Kidney (tissue), 14 donors: ENCODE measurements around the gene ZC3HAV1L. TPM values are rescaled to one million over a fixed set of nuclear protein-coding genes. Genes with fewer than 3 reads are reported as not detected.

Experiments
- DNase-seq, 5 donors: peaks; one replicate each; pipeline ENCODE4 v3.0.0-alpha.2; 2013 to 2020
- FAIRE-seq: peaks from 2 replicates; lab custom pipeline; 2012; peaks lifted over from hg19 to GRCh38; lab: Jason Lieb, UNC
- H3K27ac ChIP-seq, 2 donors: one replicate each; pipeline ENCODE4 v1.7.0; 2013; ENCODE audit warnings: low read depth in 2 of 2, low read length in 2 of 2, inconsistent platforms in 1 of 2
- H3K27me3 ChIP-seq: one replicate; pipeline ENCODE4 v1.7.1; 2013; ENCODE audit warnings: low read length, inconsistent platforms; ENCODE audit not compliant: control insufficient read depth, insufficient read depth
- H3K36me3 ChIP-seq, 3 donors: one replicate each; pipeline versions ENCODE4 v1.7.0 to v1.7.1; 2013; ENCODE audit warnings: low read length in 3 of 3, control low read depth in 1 of 3, inconsistent platforms in 1 of 3; ENCODE audit not compliant: insufficient read depth in 3 of 3, control insufficient read depth in 2 of 3
- H3K4me1 ChIP-seq, 3 donors: one replicate each; pipeline versions ENCODE4 v1.7.0 to v1.7.1; 2013; ENCODE audit warnings: low read length in 3 of 3, inconsistent platforms in 1 of 3, low read depth in 1 of 3; ENCODE audit not compliant: control insufficient read depth in 2 of 3, insufficient read depth in 2 of 3
- H3K4me3 ChIP-seq, 3 donors: one replicate each; pipeline versions ENCODE4 v1.7.0 to v1.8.1; 2013; ENCODE audit warnings: low read length in 3 of 3, control low read depth in 1 of 3, inconsistent platforms in 1 of 3
- H3K9ac ChIP-seq, 3 donors: one replicate each; pipeline versions ENCODE4 v1.7.0 to v1.7.1; 2013; ENCODE audit warnings: low read length in 3 of 3, control low read depth in 1 of 3, inconsistent platforms in 1 of 3
- H3K9me3 ChIP-seq, 3 donors: one replicate each; pipeline versions ENCODE4 v1.7.0 to v1.7.1; 2013; ENCODE audit warnings: low read length in 3 of 3, control low read depth in 1 of 3, inconsistent platforms in 1 of 3; ENCODE audit not compliant: control insufficient read depth in 2 of 3, insufficient read depth in 1 of 3
- CTCF ChIP-seq: IDR thresholded peaks from 3 replicates; pipeline ENCODE4 v1.5.1; 2012; ENCODE audit warnings: mild to moderate bottlenecking, moderate library complexity, borderline replicate concordance; ENCODE audit not compliant: insufficient read depth; ENCODE audit errors: extremely low read depth
- intact Hi-C: fragments of 100-400 bp; cut with DNase I; formaldehyde crosslinking; loops from one replicate; pipeline ENCODE4 v1.11.1; 2022
- polyA plus RNA-seq: library from polyadenylated mRNA; stranded (reverse); fragments of 350-450 nt; fragmentation: Illumina TruSeq; extraction: RNeasy Lipid Tissue Mini Kit (QIAGEN cat#74804); gene quantifications from one replicate; pipeline ENCODE4 v1.2.3, GENCODE V29; 2014; ENCODE audit warnings: low read depth, low replicate concordance; ENCODE audit not compliant: insufficient read depth
- total RNA-seq: library from RNA; stranded (reverse); fragmentation: NEBNext Ultra II Directional; extraction: Animal tissue kit (Norgen Biotek cat#: 25700); gene quantifications from one replicate; pipeline ENCODE4 v1.2.1, GENCODE V29; 2021
- donor health status: control.
- donor health status: control.
- donor health status: control.
- donor health status: control.
- donor health status: control.
- donor health status: DM: yes; HTN: yes; CAD: no.
- donor health status: Normal renal cell carcinoma (clear cell type).

ZC3HAV1L gene
- total and polyA plus RNA-seq, 2 donors from 2014 or later: 0.37 to 16.1 TPM

- intact Hi-C loops: no loop called here
- TF ChIP-seq CTCF: no peak
- H3K9me3 ChIP-seq: no peaks in the 10 kb centered on the region
- no peak overlapping the region for H3K27ac ChIP-seq
- FAIRE-seq (no peak), DNase-seq (no peak)
- peaks cover 2 to 30% (median 28%) of the 10 kb centered on the region in 3 donors for H3K36me3 ChIP-seq
- H3K27me3 ChIP-seq: no peaks in the 10 kb centered on the region
- H3K4me1 ChIP-seq: no peaks in the 10 kb centered on the region
- H3K4me3 ChIP-seq: no peak overlapping the region
- no peak overlapping the region for H3K9ac ChIP-seq
These were observed 35.8 kb upstream of the ZC3HAV1L start for GRCh38 chr7:139071680-139072079.

GRCh38 chr7:139068544-139069399 lies 32.9 kb upstream of the ZC3HAV1L start:
- H3K27ac ChIP-seq: no peak overlapping the region
- peaks cover 2 to 37% (median 26%) of the 10 kb centered on the region in 3 donors for H3K36me3 ChIP-seq
- intact Hi-C loops: no loop called here
- H3K4me3 ChIP-seq: no peak overlapping the region
- no peak overlapping the region for H3K9ac ChIP-seq
- no peaks in the 10 kb centered on the region for H3K27me3 ChIP-seq
- DNase-seq (no peak), FAIRE-seq (no peak)
- no peaks in the 10 kb centered on the region for H3K4me1 ChIP-seq
- no peaks in the 10 kb centered on the region for H3K9me3 ChIP-seq
- TF ChIP-seq CTCF: no peak

GRCh38 chr7:139066315-139066714 lies 30.5 kb upstream of the ZC3HAV1L start:
- H3K36me3 ChIP-seq: peaks cover 2 to 38% (median 24%) of the 10 kb centered on the region in 3 donors
- H3K4me3 ChIP-seq: no peak overlapping the region
- no peak overlapping the region for H3K27ac ChIP-seq
- no peaks in the 10 kb centered on the region for H3K4me1 ChIP-seq
- intact Hi-C loops: no loop called here
- no peak overlapping the region for H3K9ac ChIP-seq
- no peaks in the 10 kb centered on the region for H3K27me3 ChIP-seq
- DNase-seq: no peak
- FAIRE-seq: no peak
- no peaks in the 10 kb centered on the region for H3K9me3 ChIP-seq
- TF ChIP-seq CTCF: no peak
